ENCODE results near the gene RFX2.
A peak's percentile ranks its signal among the peaks of the same experiment; 100 is the strongest.

The RFX2 gene

GRCh38 chr19:5972355-5972731, 138.0 kb downstream of the RFX2 start:
- no peak overlapping the region for H3K27ac ChIP-seq
- TF ChIP-seq ZFX (IDR thresholded peaks at IDR 0.05; ENCODE audit: borderline replicate concordance) (no peak), CTCF (IDR thresholded peaks at IDR 0.05) (no peak)

GRCh38 chr19:5971714-5972354, 138.5 kb downstream of the RFX2 start:
- no peak for TF ChIP-seq ZFX (IDR thresholded peaks at IDR 0.05; ENCODE audit: borderline replicate concordance)
- no peak for TF ChIP-seq CTCF (IDR thresholded peaks at IDR 0.05)
- H3K27ac ChIP-seq: no peak overlapping the region

- TF ChIP-seq ZFX (IDR thresholded peaks at IDR 0.05; ENCODE audit: borderline replicate concordance): no peak
- no peak for TF ChIP-seq CTCF (IDR thresholded peaks at IDR 0.05)
- no peak overlapping the region; the same call in 1 of the 2 replicates for H3K27ac ChIP-seq
Measured at GRCh38 chr19:5969476-5969875, 140.8 kb downstream of the RFX2 start.

DNA sequence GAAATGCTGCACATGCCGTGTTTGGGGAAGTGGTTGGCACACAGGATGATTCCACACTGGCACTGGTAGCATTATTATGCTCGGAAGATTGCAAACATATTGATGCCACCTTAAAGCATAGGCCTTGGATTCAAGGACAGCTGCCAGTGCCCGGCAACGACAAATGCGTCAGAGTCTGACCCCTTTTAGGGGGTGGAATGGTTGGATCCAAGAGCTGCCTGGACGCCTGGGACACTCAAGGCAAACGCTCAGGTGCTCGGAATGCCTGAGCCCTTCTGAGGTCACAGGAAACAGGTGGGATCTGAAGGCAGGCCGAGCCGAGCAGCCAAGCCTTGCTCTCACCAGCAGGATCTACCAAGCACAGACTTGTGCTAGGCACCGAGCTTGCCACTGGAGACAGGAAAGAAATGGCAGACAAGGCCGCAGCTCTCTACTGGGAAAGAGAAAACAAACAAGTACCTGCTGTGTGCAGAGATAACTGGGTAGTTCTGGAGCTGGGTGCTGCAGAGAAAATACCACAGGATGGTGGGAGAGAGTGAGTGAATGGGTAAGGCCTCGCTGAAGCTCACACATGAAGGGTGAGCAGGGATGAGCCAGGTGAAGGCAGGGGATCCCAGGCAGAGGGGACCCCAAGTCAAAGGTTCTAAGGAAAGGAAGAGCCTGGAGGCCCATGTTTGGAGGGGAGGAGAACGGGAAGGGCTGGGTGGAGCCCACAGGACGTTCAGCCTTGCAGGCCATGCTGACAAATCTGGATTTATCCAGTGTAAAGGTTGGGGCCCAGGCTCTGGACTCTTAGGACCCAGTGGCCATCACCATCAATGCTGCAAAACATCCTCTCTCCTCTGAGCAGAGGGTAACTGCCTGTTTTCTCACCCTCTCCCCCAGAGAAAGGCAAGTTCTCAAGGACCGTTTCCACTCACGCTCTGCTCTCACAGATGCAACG, 141.6 kb downstream of the RFX2 start:
- no peak for TF ChIP-seq ZFX (IDR thresholded peaks at IDR 0.05; ENCODE audit: borderline replicate concordance)
- TF ChIP-seq CTCF (IDR thresholded peaks at IDR 0.05): no peak
- peak overlapping the region; percentile 35 for H3K27ac ChIP-seq

- H3K27ac ChIP-seq: peak overlapping the region; percentile 35; the same call in 1 of the 2 replicates
- TF ChIP-seq CTCF (IDR thresholded peaks at IDR 0.05) (peak; percentile 96), ZFX (IDR thresholded peaks at IDR 0.05; ENCODE audit: borderline replicate concordance) (no peak)
Measured at GRCh38 chr19:5967994-5968430, 142.3 kb downstream of the RFX2 start.

- no peak overlapping the region for H3K27ac ChIP-seq
- TF ChIP-seq CTCF (IDR thresholded peaks at IDR 0.05) (no peak), ZFX (IDR thresholded peaks at IDR 0.05; ENCODE audit: borderline replicate concordance) (no peak)
Measured at GRCh38 chr19:5967571-5967970, 142.7 kb downstream of the RFX2 start.

DNA sequence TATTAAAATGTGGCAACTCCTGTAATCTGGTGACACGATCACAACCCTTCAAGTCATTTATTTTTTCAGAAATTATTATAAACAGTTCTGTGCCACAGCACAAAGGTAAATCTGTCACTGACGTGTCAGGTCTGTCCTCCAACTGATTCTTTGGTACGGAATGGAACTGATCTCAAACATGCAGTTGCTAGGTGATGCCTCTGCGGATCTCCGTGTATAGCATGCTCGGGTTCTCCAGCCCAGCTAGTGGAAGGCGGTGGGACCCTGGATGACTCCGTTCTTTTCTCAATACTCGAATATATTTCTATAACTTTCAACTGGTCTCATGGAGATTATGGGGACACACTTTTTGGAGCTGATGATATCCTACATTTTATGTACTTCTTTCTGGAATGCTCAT, 143.4 kb downstream of the RFX2 start:
- no peak overlapping the region for H3K27ac ChIP-seq
- no peak for TF ChIP-seq CTCF (IDR thresholded peaks at IDR 0.05)
- no peak for TF ChIP-seq ZFX (IDR thresholded peaks at IDR 0.05; ENCODE audit: borderline replicate concordance)

Measured in 22Rv1 (cell line).